Dermis microvascular lymphatic vessel endothelial cell (primary cell): ENCODE results near the gene SLC25A18. TPM values are rescaled to one million over a fixed set of nuclear protein-coding genes. Genes with fewer than 3 reads are reported as not detected.
A peak's percentile ranks its signal among the peaks of the same experiment; 100 is the strongest.
"Not testable (repeated sequence)": the region's sequence is repeated elsewhere in the genome, so short reads cannot be mapped to it uniquely, and the experiment has no call there.

Experiments used
- DNase-seq, 2 donors: peaks; one replicate each; pipeline versions ENCODE4 v3.0.0 to v3.0.0-alpha.2; 2010; ENCODE audit warnings: low read depth in 2 of 2
- total RNA-seq: library from RNA; depleted of rRNA; stranded (reverse); fragments of >200 nt; gene quantifications from 2 replicates; pipeline ENCODE4 v1.2.1, GENCODE V29; 2014

SLC25A18 gene
- total RNA-seq, 1 donor from 2014 or later = not detected

DNA sequence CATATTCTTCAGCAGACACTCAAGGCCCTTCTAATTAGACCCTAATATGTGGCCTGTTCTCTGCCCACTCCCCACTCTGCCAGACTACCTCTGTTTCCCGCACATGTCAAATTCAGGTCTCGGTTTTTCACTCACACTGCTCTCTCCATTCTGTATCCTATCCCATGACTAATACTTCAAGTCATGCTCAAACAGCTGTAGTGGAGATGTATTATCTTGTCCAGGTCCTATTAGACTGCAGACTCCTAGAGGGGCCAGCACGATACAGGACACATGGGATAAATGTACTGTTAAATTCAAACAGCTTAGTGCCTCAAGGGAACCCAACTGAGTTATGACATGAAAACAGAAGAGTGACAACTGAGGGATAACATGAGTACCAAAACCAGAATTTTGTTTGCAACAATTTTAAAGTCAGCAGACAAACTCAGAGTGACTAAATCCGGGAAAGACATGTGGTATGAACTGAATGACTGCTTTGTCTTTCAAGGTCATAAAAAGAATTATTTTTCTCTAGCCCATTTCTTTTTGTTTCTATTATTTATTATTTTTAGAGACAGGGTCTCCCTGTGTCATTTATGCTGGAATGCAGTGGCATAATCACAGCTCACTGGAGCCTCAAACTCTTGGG lies 44.7 kb downstream of the SLC25A18 start:
- DNase-seq = no peak

DNA sequence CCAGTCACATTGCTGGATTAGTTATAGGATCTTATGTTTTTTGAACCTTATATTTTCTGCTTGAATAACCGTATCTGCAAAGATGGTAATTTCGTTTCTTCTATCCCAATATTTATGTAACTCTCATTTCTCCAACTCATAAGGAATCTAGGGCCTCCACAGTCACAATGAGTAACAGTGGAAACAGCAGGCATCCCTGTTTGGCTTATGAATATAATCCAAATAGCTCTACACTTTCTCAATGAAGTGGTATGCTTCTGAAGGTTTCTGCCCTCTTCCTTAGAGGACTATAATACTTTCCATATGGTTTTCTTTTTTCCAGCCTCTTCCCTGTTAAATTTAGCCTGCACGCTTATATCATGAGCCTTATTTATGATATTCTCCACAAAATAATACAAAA lies 48.8 kb downstream of the SLC25A18 start:
- DNase-seq = no peak

GRCh38 chr22:17613280-17613679 lies 50.0 kb downstream of the SLC25A18 start:
- DNase-seq = no peak

DNA sequence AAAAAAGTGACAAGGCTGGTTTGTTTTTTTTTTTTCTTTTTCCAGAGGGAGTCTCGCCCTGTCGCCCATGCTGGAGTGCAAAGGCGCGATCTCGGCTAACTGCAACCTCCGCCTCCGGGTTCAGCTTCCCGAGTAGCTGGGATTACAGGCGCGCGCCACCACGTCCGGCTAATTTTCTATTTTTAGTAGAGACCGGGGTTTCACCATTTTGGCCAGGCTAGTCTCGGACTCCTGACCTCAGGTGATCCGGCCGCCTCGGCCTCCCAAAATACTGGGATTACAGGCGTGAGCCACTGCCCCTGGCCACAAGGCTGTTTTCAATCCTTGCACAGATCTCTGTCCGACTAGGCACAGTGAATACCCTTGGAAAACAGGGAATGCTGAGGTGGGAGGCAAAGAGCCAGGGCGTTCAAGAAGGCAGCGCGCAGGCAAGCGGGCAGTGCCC lies 64.7 kb downstream of the SLC25A18 start:
- DNase-seq = no peak

DNA sequence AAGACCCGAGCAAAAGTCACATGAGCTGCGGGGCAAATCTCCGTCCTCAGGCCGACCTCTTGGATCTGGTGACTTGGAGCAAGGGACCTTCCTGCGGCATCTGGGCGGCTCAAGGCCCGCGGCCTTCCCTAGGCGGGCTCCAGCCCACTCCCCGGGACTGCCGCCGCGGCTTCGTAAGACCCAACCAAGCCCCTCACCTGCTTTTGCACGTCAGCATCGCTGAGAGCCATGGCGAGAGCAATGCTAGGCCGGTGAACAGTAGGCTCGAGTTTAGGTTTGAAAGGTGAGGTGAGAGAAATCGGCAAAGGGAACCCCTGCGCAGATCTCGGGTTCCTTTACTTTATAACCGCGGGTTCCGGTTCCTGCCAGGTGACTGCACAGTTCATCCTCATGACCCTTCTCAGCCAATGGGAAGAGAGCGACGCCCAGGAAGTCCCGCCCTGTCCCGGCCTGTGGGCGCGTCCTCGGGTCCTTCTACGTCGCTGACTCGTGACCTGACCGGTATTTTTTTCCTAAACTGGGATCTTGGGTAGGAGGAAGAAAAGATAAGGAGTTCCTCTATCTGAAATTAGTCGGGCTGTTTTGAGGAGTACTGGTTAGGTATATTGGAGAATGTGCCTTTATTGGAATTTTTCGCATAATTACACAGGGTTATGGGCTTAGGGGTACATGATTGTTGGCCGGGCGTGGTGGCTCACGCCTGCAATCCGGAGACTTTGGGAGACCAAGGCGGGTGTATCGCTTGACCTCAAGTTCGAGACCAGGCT lies 65.3 kb downstream of the SLC25A18 start, which contains the start of gene ATP6V1E1:
Gene ATP6V1E1 (minus strand): TSS at position 344 of the 767 bp plus-strand sequence. CDS start 114 bp downstream, at position 230.
- DNase-seq = peak; percentile 92 to 98

DNA sequence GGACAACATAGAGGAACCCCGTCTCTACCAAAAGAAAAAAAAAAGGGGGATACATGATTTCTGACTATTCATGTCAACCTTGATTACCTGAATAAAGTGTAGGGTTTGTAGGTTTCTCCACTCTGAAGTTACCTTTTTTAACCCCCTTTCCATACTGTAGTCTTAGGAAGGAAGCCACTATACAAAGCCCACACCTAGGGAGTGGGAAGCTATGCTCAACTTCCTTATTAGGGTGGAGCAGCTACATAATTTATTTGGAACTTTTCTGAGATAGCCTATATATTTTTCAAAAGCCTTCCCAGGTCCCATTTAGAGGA lies 65.8 kb downstream of the SLC25A18 start:
- peak in 1 of 2 donors; percentile 8 for DNase-seq

DNA sequence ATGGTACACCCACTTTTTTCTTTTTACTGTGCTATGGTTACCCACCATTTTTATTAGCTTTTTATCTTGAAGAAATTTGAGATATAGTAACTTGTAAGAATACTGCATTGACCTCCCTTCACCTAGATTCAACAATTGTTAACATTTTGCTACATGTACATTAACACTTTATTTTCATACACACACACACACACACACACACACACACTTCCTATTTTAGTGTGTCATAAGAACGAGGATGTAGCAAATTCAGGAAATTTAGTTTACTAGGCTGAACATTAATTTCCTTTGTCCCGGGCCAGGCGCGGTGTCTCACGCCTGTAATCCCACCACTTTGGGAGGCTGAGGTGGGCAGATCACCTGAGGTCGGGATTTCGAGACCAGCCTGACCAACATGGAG lies 66.3 kb downstream of the SLC25A18 start:
- peak in 1 of 2 donors; percentile 65 for DNase-seq

DNA sequence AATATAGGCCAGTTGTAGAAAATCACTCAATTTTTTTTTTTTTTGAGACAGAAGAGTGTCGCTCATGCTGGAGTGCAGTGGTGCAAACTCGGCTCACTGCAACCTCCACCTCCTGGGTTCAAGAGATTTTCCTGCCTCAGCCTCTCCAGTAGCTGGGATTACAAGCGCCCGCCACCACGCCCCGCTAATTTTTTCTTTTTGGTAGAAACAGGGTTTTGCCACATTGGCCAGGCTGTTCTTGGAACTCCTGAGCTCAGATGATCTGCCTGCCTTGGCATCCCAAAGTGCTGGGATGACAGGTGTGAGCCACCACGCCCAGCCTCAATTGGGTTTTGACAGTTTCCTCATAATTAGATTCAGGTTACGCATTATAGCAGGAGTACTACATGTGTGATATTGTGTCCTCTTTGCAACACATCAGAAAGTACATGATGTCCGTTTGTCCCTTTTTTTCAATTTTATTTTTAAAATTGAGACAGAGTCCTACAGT lies 67.8 kb downstream of the SLC25A18 start:
- DNase-seq = no peak

DNA sequence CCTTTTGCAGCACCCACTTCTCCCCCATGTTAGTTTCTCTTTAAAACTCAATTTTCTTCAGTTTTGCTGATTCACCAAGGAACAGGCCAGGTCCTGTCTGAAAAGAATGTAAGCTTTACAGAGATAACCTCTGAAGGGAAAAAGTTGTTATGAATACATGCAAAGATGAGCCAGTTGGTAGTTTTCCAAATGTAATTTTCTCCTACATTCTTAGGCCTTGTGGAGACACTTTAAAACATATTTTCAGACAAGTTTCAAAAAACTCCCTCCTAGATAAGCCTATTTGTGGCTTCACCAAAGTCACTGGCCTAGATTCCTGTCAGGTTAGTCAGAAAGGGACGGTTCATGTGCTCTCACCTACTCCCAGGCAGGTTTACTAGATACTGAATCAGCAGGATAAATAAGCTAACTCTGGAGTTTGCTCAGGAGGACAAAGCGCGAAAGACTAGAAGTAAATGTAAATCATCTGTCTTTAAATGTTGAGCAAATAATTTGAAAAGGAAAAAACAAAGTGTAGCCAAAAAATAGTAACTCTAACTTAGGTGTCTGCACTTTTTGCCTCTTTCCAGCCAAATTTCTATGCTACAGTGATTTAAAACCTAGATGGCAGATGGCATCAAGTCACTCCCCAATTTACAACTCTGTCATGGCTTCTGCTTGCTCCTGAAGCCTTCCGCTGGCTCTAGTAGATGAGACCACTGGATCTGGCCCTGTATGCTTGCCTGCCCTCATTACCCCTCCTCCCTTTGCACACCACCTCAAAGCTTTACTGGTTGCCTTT lies 70.1 kb downstream of the SLC25A18 start:
- no peak for DNase-seq

GRCh38 chr22:17633998-17634323 lies 70.7 kb downstream of the SLC25A18 start:
- DNase-seq = no peak

DNA sequence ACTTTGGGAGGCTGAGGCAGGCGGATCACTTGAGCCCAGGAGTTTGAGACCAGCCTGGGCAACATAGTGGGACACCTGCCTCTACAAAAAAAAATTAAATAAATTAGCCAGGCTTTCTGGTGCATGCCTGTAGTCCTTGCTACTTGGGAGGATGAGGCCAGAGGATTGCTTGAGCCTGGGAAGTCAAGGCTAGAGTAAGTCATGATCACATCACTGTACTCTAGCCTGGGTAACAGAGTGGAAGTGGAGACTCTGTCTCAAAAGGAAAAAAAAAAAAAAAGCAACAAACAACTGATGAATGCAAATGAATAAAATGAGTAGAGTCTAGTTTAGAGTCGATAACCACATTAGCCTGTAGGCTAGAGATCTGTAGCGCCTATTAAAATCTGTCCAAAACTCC lies 71.4 kb downstream of the SLC25A18 start:
- no peak for DNase-seq

DNA sequence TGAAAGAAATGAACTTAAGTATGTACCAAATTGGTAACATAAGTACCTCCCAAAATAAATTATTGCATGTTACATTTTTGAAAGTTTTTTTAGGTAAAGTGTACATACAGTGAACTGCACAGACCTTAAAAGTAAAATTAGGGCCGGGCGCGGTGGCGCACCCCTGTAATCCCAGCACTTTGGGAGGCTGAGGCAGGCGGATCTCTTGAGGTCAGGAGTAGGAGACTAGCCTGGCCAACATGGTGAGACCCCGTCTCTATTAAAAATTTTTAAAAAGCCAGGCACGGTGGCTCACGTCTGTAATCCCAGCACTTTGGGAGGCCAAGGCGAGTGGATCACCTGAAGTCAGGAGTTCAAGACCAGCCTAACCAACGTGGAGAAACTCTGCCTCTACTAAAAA lies 73.6 kb downstream of the SLC25A18 start:
- not testable (repeated sequence) for DNase-seq

DNA sequence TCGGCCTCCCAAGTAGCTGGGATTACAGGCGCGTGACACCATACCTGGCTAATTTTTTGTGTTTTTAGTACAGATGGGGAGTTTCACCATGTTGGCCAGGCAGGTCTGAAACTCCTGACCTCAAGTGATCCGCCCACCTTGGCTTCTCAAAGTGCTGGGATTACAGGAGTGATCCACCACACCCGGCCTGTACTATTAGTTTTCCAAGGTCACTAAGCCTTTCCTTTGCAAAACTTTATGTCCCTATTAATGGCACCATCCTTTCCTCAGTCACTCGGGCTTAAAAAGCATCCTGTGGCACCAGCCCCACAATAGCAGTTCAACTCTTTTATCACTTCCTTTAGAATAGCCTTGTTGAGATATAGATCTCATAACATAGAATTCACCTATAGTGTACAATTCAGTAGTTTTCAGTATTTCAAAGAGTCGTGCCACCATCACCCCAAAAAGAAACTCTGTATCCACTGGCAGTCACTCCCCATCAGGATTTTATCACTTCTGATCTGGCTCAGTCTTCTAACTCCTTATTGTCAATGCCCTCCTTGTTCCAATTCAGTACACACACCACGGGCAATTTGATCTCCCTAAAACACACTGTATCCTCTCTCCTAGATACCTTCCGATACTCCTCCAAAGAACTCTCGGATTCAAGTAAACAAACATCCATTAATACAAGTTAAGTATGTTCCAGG lies 74.3 kb downstream of the SLC25A18 start:
- no peak for DNase-seq

- DNase-seq = no peak
Measured at GRCh38 chr22:17638182-17638431, 74.8 kb downstream of the SLC25A18 start.

GRCh38 chr22:17638432-17639246 lies 75.3 kb downstream of the SLC25A18 start, which contains the start of gene BCL2L13:
Gene BCL2L13 (plus strand): TSS chr22:17638757. CDS start chr22:17655712, 16,955 bp downstream.
- peak; percentile 87 to 96 for DNase-seq

GRCh38 chr22:17639247-17639741 lies 76.0 kb downstream of the SLC25A18 start:
- DNase-seq = peak in 1 of 2 donors; percentile 55

Other genes with a start within 250 kb of the SLC25A18 start
- gene CECR2, start 194.0 kb upstream of the SLC25A18 start, total RNA-seq = under 0.01 TPM in 2 replicates
- 112 and 140 TPM in 2 replicates for gene ATP6V1E1, start 65.3 kb downstream of the SLC25A18 start, total RNA-seq
- gene BCL2L13, start 75.3 kb downstream of the SLC25A18 start, total RNA-seq = 25.7 and 29.3 TPM in 2 replicates
- gene BID, start 211.0 kb downstream of the SLC25A18 start, total RNA-seq = 49.7 and 63.1 TPM in 2 replicates